NCI-H187 (cell line): Measurements from ENCODE around the gene TMC7.
"Not testable (repeated sequence)": the region's sequence is repeated elsewhere in the genome, so short reads cannot be mapped to it uniquely, and the experiment has no call there.

Experiments
- DNase-seq, 2 experiments: peaks; one replicate each; lab custom pipeline; 2025; lab: John Stamatoyannopoulos, UW

The TMC7 gene

DNA sequence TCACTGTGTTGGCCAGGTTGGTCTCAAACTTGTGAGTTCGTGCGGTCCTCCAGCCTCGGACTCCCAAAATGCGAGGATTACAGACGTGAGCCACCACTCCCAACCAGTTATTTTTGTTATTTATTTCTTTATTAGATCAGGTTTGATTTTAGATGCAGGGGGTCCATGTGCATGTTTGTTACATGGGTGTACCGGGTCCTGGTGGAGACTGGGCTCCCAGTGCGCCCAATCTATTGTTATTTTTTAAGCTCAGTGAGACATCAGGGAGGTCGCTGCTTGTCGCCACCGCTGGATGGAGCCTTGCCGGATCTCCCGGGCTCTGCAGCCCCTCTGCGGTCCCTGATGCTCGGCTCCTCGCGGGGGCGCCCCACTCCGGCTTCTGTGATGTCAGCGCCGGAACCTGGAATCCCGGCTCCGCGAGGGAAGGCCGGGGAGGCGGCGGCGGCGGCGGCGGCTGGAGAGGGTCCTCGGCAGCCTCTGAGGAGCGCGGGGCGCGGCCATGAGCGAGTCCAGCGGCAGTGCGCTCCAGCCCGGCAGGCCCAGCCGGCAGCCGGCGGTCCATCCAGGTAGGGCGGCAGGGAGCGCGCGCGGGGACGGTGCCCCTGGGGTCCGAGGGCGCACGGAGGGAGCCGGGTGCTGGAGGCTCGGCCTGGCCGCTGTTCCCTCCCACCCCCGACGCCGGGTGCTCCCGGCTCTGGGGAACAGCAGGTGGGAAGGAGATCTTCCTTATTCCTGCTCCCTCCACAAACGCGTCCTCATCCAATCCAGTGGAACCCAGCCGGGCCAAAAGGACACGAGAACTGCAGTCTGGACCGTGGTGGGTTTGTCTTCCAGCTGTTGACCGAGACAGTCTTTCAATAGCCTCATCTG, at the start of gene TMC7:
Gene TMC7 (plus strand): TSS at position 370 of the 870 bp plus-strand sequence. CDS start 130 bp downstream, at position 500.
- DNase-seq: peak in 1 of 2 experiments; percentile 54

DNA sequence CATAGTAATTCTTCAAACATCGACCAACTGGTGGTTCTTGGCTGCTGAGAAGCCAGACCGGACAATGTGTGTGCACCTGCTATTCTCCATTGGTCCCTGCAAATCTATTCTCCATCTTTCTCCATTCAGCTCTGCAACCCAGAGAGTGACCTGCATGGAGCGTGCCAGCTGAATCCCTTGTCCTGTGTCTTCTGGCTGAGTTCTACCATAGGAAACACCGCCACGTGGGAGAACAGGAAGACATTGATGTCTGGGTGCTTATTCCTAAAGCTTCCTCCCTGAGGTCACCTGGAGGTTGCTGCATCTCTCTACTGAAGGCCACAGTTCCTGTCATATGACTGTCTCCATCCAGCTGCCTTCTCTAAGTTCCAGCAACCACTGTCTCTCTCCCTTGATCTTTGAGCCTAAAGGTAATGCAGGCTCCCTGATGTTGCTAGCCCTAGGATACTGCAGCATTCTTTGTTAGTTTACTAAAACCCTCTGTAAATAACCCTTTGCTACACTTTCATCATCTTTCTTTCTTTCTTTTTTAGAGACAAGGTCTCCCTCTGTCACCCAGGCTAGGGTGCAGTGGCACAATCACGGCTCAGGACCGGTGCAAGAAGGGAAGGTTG, 46.9 kb upstream of the TMC7 start:
- no peak for DNase-seq

DNA sequence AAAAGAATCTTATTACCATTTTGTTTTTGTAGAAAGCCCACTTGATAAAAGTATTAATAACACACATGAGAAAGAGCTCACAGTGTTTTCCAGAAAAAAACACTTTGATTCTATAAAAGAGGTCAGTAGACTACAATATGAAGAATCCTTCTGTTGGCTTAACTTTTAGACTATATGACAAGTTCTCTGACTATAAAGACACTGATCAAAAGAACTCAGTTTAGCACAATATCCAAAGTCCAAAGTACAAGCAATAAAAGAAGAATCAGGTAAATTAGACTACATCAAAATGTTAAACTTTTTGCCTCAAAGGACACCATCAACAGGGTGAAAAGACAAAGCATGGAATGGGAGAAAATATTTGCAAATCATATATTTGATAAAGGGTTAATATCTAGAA, 46.3 kb upstream of the TMC7 start:
- no peak for DNase-seq

DNA sequence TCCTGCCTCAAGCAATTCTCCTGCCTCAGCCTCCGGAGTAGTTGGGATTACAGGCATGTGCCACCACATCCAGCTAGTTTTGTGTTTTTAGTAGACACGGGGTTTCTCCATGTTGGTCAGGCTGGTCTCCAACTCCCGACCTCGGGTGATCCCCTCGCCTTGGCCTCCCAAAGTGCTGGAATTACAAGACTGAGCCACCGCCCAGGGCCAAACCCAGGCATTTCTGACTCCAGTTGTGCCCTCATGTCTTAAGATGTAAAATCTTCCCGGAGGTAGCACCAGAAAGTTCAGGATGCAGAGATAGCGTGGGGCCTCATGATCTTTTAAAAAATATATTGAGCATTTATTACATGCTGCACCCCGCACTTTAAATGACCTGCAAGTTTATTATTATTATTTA, 44.7 kb upstream of the TMC7 start:
- no peak for DNase-seq

DNA sequence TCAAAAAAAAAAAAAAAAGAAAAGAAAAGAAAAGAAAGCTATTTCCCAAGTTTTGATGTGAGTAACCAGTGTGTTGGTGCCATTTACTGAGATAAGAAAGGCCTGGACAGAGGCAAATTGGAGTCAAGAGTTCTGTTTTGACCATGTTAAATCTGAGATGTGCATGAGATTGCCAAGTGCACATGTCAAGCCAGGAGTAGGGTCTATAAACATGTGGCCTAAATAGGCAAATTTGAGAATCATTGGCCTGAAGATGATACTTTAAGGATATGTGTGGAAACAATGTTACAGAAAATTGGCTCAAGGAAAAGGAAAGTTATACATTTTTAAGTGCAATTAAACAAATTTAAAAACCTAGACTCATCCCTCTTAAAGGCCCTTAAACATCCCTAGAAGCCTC, 42.3 kb upstream of the TMC7 start:
- no peak for DNase-seq

DNA sequence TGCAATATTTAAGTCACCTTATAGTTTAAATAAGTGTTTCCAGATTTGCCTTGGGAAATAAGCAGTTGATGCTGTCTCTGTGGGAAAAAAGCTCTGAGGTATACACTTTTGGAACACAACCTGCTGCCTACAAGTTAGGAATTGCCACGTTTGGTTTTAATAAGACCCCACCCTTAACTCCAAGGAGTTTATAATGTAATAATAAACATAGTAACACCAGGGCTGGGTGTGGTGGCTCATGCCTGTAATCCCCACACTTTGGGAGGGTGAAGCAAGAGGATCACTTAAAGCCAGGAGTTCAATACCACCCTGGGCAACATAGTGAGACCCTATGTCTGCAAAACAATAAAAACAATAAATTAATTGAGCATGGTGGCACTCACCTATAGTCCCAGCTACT, 41.7 kb upstream of the TMC7 start:
- no peak for DNase-seq

DNA sequence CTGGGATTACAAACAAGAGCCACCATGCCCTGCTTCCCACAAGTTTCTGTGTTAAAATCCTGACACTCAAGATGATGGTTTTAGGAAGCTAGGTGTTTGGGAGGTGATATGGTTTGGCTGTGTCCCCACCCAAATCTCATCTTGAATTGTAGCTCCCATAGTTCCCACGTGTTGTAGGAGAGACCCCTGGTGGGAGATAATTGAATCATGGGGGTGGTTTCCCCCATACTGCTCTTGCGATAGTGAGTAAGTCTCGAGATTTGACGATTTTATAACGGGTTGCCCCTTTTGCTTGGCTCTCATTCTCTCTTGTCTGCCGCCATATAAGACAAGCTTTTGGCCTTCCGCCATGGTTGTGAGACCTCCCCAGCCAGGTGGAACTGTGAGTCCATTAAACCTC, 40.3 kb upstream of the TMC7 start:
- DNase-seq: no peak

DNA sequence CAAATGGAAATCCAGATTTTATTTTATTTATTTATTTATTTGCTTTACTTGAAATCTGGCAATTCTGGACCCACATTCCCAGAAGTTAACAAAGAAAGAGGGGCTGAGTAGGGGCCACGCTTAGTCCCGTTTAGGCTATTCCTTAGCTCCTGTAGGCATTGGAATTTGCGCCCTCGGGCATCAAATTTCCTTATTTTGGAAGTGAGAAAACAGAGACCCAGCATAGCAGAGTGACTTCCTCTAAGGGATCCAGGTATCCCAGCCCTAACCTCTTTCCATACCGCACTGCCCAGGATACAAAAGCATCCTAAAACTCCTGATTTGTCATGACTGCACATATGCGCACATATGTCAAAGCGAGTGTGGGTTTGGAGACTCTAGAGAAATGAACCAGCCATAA, 38.5 kb upstream of the TMC7 start:
- no peak for DNase-seq

DNA sequence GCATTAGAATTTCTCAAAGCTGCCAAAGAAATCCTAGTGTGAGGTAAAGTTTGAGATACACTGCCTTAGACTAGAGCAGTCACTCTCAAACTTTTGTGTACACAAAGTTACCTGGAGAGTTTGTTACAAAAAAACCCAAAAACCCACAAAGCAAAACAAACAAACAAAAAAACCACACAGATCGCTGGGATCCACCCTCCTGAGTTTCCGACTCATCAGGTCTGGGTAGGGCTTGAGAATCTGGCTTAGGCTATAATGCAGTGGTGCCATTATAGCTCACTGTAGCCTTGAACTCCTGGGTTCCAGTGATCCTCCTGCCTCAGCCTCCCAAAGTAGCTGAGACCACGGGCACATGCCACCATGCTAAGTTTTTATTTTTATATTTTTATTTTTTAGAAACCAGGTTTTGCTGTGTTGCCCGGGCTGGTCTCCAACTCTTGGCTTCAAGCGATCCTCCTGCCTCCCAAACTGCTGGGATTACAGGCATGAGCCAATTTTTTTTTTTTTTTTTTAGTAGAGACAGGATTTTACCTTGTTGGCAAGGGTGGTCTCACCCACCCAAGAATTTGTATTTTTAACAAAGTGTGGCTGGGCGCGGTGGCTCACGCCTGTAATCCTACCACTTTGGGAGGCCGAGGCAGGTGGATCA, 35.2 kb upstream of the TMC7 start:
- DNase-seq: no peak

DNA sequence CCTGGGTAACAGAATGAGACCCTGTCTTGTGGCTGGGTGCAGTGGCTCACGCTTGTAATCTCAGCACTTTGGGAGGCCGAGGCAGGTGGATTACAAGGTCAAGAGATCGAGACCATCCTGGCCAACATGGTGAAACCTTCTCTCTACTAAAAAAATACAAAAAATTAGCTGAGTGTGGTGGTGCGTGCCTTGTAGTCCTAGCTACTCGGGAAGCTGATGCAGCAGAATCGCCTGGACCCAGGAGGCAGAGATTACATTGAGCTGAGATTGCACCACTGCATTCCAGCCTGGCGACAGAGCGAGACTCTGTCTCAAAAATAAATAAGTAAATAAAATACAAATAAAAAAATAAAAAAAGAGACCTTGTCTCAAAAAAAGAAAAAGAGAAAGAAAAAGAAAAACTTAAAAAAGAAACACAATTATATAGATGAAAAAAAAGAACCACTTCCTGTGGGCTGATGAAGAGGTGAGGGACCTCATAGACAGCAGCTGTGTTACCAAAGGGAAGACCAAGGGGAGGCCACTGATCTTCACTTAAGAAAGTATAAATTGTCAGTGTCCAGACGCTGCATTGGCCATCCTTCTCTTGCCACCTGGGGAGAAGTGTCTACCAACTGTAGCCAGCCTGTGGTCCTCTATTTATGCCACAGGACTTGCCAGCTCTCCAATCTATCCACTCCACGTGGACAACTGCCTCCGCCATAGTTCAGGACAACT, 33.1 kb upstream of the TMC7 start:
- DNase-seq: no peak

DNA sequence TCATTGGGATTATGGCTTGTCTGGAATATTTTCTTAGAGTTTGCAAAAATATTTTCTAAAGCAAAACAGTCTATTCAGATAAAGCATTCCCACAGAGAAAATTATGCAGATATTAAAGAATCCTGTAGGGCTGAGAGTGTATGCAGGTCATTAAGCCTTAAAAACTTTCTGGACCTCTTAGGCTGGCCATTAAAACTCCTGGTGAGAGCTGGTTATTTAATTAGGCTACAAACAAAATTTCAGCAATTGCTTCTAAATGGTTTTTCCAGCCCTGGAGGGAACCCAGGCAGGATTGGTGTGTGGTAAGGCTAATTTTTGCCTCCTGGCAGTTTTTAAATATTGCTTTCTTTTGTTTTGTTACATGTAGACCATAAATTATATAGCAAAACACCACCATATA, 30.2 kb upstream of the TMC7 start:
- DNase-seq: no peak

DNA sequence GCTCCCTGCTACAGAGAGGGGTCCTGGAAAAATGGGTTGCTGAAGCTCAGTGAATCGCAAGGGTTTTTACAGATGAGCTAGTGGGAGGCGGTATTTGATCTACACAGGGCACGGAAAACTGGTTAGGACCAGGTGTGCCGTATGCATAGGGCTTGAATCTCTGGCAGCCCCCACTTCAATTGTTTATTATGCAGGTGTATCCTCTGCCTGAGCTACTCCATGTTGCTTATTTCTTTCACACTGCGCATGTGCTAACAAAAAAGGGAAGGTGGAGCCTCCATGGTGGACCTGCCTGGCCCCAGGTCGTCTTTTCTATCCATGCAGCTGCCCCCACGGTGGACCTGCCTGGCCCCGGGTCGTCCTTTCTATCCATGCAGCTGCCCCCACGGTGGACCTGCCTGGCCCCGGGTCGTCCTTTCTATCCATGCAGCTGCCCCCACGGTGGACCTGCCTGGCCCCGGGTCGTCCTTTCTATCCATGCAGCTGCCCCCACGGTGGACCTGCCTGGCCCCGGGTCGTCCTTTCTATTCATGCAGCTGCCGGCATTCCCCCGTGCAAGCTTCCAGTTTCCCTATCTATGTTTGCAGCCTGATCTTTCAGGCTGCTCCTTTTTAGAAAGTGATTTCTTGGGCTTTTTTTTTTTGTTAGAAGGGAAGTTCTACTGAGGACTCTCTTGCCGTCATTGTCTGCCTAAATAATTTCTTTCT, 27.7 kb upstream of the TMC7 start:
- not testable (repeated sequence) for DNase-seq

DNA sequence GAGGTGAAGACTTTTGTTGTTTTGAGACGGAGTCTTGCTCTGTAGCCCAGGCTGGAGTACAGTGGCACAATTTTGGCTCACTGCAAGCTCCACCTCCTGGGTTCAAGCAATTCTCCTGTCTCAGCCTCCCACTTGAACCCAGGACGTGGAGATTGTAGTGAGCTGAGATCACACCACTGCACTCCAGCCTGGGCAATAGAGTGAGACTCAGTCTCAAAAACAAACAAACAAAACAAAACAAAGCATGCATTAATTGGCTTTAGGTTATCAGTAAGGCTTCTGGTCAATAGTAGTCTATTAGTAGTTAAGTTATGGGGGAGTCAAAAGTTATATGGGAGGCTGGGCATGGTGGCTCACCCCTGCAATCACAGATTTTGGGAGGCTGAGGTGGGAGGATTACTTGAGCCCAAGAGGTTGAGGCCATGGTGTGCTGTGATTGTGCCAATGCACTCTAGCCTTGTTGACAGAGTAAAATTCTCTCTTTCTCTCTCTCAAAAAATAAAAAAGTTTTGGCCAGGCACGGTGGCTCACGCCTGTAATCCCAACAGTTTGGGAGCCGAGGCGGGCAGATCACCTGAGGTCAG, 27.0 kb upstream of the TMC7 start:
- DNase-seq: not testable (repeated sequence)

DNA sequence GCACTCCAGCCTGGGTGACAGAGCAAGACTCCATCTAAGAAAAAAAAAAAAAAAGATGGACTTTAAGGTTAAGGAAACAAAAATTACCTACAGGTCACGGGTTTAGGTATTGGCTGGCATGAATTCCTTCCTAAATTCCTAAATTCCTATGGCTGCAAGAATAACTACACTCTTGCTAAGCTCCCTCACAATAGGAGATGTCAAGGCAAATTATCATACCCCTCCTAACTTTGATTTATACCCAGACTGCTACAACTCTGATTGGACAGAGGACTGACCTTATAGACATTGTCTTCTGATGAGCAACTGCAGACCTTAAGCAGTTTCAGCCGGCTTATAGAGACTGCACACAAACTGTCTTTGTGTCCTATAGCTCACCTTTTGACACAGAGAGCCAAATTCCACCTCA, 25.1 kb upstream of the TMC7 start:
- no peak for DNase-seq

DNA sequence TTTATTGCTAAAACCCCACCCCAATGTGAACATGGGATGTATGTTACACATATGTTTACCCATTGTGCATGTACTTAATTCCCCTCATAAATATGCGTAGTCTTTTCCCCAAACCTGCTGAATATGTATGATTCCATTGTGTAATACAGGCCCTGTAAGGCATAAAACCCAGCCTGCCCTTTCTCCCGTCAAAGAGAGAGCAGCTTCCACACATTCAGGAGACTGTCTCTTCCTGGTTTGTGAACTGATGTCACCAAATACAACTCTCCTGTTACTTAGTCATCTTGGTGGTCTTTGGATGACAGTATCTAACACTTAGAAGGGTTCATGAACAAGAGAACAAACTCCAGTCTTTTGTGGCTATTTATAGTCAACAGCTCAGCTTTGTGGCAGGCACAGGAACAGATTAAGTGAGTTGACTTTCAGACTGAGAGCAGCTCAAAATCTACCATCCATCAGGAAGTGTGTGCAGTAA, 24.7 kb upstream of the TMC7 start:
- DNase-seq: no peak

DNA sequence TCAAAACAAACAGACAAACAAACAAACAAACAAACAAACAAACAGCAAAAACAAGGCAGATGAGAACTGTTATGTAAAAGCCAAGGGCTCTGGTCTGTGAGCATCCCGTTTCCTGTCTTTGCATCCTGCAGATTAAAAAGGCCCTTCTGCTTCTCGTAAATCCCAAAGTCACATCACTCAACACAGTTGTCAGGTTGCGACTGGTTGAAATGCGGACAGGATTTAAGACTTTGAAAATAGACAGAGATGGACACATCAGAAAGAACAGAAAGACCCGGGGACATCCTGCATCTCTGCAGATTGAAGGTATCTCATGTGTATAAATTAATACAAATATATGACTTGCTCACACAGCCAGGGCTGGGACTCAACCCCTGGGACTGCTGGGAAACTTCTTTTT, 18.2 kb upstream of the TMC7 start:
- no peak for DNase-seq

DNA sequence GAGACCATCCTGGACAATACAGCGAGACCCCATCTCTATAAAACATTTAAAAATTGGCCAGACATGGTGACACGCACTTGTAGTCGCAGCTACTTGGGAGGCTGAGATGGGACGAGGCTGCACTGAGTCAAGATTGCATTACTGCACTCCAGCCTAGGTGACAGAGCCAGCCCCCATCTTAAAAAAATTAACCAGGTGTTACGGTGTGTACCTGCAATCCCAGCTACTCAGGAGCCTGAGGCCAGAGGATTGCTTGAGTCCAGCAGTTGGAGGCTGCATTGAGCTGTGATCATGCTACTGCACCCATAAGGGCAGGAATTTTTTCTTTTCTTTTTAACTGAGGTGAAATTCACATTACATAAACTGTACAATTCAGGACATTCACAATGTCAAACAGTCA, 16.9 kb upstream of the TMC7 start:
- no peak for DNase-seq

DNA sequence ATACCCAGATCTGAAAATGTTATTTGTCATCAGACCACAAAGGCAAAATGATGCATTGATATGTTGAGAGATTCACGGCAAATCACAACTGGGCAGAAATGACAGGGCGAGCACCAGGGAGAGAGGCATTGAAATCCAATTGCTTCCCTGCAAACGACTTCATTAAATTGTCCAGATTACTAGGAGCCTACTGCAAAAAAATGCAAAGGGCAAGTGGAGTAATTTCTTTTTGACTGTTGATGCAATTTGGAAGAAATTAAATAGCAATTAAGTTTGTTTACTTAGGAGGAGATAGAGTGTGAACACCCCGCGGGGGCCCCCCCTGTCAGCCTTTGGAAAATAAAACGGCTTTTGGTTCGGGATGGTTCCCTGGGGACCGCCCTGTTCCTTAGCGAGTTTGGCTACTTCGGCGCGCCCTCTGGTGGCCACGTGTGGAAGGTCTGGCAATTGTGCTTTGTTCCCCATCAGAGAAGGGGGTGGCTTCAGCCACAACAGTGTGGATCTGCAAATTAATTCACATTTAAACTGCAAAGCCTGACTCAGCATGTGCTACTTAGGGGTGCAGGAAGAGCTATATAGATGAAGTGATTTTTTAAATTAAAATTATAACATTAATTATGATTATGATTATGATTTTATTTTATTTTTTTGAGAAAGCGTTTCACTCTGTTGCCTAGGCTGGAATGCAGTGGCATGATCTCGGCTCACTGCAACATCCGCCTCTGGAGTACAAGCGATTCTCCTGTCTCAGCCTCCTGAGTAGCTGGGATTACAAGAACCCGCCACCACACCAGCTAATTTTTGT, 14.5 kb upstream of the TMC7 start:
- peak; percentile 26 to 64 for DNase-seq

DNA sequence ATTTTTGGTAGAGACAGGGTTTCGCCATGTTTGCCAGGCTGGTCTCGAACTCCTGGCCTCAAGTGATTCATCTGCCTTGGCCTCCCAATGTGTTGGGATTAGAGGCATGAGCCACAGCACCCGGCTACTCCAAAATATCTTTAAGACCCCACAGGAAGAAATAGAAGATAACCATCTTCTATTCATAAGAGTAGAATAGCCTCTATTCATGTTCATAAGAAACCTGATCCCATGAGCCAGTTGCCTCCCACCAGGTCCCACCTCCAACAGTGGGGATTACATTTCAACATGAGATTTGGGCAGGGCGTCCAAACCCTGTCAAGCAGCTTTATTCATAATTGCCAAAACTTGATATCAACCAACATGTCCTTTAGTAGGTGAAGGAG, 13.9 kb upstream of the TMC7 start:
- DNase-seq: no peak

DNA sequence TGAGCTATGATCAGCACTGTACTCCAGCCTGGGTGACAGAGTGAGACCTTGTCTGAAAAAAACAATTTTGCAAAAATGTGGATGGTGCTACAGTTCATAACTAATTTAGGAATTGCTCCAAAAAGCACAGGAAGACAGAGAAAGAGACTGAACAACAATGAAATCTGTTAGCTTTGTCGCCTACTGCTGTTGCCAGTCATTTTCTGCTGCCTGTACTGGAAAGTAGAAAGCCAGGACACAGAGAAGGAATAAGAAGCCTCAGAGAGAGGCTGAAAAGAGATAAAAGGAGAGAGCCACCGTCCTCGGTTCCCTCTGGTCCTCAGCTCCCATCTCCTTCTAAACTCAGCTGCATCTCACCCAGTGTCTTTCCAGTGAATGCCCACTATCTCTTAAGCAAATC, 8.6 kb upstream of the TMC7 start:
- no peak for DNase-seq

DNA sequence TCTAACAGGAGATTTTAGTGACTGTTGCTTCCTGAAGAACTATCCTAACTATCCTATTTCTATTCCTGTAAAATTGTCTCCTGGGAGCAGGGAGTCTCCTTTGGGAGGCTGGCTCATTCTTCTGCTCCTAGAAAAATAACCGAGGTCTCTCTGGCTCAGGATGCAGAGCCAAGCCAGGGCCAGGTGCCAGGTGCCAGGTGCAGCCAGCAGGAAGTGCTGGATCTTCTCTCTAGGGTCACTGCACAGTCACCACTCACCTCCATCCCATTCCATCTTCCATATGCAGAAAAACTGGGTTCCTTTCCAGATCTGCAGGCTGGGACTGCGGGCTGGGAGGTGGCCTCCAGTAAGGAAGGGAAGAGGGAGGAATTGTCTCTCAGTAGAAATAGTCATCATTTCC, 3.8 kb upstream of the TMC7 start:
- no peak for DNase-seq
